ENCODE results near the gene TRMT11. TPM values are rescaled to one million over a fixed set of nuclear protein-coding genes. Genes with fewer than 3 reads are reported as not detected.

Gene TRMT11
- polyA plus RNA-seq, 1 of the 3 experiments (the other 2 are of a cell fraction) = 15.0 TPM

GRCh38 chr6:125962900-125963497, 23.3 kb upstream of the TRMT11 start:
- H3K4me2 ChIP-seq = no peak overlapping the region
- H3K27ac ChIP-seq (ENCODE audit: low read depth in 2 of 2, low read length in 1 of 2) = no peak overlapping the region
- no peak overlapping the region for H3K4me3 ChIP-seq (ENCODE audit: low read depth in 2 of 2, low read length in 1 of 2)
- no peak for TF ChIP-seq ZBTB33 (IDR thresholded peaks at IDR 0.05; ENCODE audit: borderline replicate concordance, low read depth)
- TF ChIP-seq SIN3A (IDR thresholded peaks at IDR 0.05; ENCODE audit: borderline replicate concordance, low read depth, low read length) = no peak
- 0 out of 2 replicates have a peak, but pooled peaks have one; percentile 25 for TF ChIP-seq GATA2 (CRISPR knock-in tag; IDR thresholded peaks at IDR 0.05)
- TF ChIP-seq RCOR1 (IDR thresholded peaks at IDR 0.05; ENCODE audit: low read length) = no peak
- H3K79me2 ChIP-seq (ENCODE audit: insufficient read depth) = peaks cover 3% of the 10 kb centered on the region; the same call in 1 of the 2 replicates
- no peak overlapping the region for H2AFZ ChIP-seq (ENCODE audit: low read depth)
- no peaks in the 10 kb centered on the region for H3K27me3 ChIP-seq (ENCODE audit: insufficient read depth)
- H3K4me1 ChIP-seq (ENCODE audit: control insufficient read depth in 1 of 2, insufficient read depth in 2 of 2, low read depth in 1 of 2, low read length in 1 of 2) = peaks cover 3 to 6% of the 10 kb centered on the region in 2 experiments; a peak in 3 of 4 replicates
- CTCF ChIA-PET = interaction anchor here (0.8 to 3.6 kb wide), 5 partner anchors 11 to 182 kb away, joined by 3 to 25 read pairs (median 4); partner anchors contain the start of gene NCOA7
- H3K36me3 ChIP-seq (replicated peaks in 1 of 2; ENCODE audit: control insufficient read depth in 1 of 2, insufficient read depth in 2 of 2, low read length in 1 of 2) = peaks cover 0 to 2% of the 10 kb centered on the region in 2 experiments
- no peaks in the 10 kb centered on the region for H3K9me3 ChIP-seq
- H3K9me2 ChIP-seq = no peaks in the 10 kb centered on the region
- WGBS (ENCODE audit: low lambda C conversion rate) = 88% methylated on average over 8 of the region's 8 CpGs
- H4K20me1 ChIP-seq (ENCODE audit: insufficient read depth) = no peaks in the 10 kb centered on the region
- H3K9ac ChIP-seq = no peak overlapping the region
- DNase-seq = no peak
- no peaks in the 10 kb centered on the region for H3F3A ChIP-seq (replicated peaks; ENCODE audit: insufficient read depth)
- POLR2A ChIA-PET = interaction anchor here (0.7 kb wide), 1 partner anchor 23 kb away, joined by 3 read pairs; no protein-coding TSS in a partner anchor

- H3K9ac ChIP-seq = no peak overlapping the region
- H3K4me1 ChIP-seq (ENCODE audit: control insufficient read depth in 1 of 2, insufficient read depth in 2 of 2, low read depth in 1 of 2, low read length in 1 of 2) = peaks cover 0 to 3% of the 10 kb centered on the region in 2 experiments; a peak in 2 of 4 replicates
- H2AFZ ChIP-seq (ENCODE audit: low read depth) = no peak overlapping the region
- POLR2A ChIA-PET = interaction anchor here (0.7 to 1.1 kb wide), 3 partner anchors 22 to 181 kb away, joined by 3 to 4 read pairs (median 3); partner anchors contain the start of gene NCOA7
- no peaks in the 10 kb centered on the region for H3K79me2 ChIP-seq (ENCODE audit: insufficient read depth)
- H3K27me3 ChIP-seq (ENCODE audit: insufficient read depth) = no peaks in the 10 kb centered on the region
- H3K4me2 ChIP-seq = no peak overlapping the region
- H3K27ac ChIP-seq (ENCODE audit: low read depth in 2 of 2, low read length in 1 of 2) = no peak overlapping the region
- H4K20me1 ChIP-seq (ENCODE audit: insufficient read depth) = no peaks in the 10 kb centered on the region
- CTCF ChIA-PET = interaction anchor here (1.0 to 3.6 kb wide), 6 partner anchors 7 to 195 kb away, joined by 3 to 25 read pairs (median 8); partner anchors contain the start of genes HINT3 and NCOA7
- H3F3A ChIP-seq (replicated peaks; ENCODE audit: insufficient read depth) = no peaks in the 10 kb centered on the region
- H3K9me2 ChIP-seq = no peaks in the 10 kb centered on the region
- H3K4me3 ChIP-seq (ENCODE audit: low read depth in 2 of 2, low read length in 1 of 2) = no peak overlapping the region
- DNase-seq = no peak
- H3K9me3 ChIP-seq = no peaks in the 10 kb centered on the region
- 95% methylated on average over 2 of the region's 2 CpGs for WGBS (ENCODE audit: low lambda C conversion rate)
- TF ChIP-seq EP300 (IDR thresholded peaks at IDR 0.05; ENCODE audit: borderline replicate concordance in 1 of 2, low read depth in 1 of 2, low read length in 1 of 2) = no peak
- TF ChIP-seq REST (IDR thresholded peaks at IDR 0.05; ENCODE audit: low read depth, low read length) = no peak
- no peak for TF ChIP-seq POLR2AphosphoS5 (IDR thresholded peaks at IDR 0.05; ENCODE audit: low read depth, low read length)
- TF ChIP-seq RFX5 (IDR thresholded peaks at IDR 0.05; ENCODE audit: low read length) = no peak
- TF ChIP-seq FOSL2 (IDR thresholded peaks at IDR 0.05; ENCODE audit: borderline replicate concordance, low read depth) = no peak
- no peak for TF ChIP-seq TEAD4 (IDR thresholded peaks at IDR 0.05; ENCODE audit: borderline replicate concordance, insufficient read depth)
- H3K36me3 ChIP-seq (replicated peaks in 1 of 2; ENCODE audit: control insufficient read depth in 1 of 2, insufficient read depth in 2 of 2, low read length in 1 of 2) = peaks cover 2 to 5% of the 10 kb centered on the region in 2 experiments
These were observed 22.5 kb upstream of the TRMT11 start for GRCh38 chr6:125963817-125964216.
